Measurements from ENCODE around the gene ACTN3.

Gene ACTN3

DNA sequence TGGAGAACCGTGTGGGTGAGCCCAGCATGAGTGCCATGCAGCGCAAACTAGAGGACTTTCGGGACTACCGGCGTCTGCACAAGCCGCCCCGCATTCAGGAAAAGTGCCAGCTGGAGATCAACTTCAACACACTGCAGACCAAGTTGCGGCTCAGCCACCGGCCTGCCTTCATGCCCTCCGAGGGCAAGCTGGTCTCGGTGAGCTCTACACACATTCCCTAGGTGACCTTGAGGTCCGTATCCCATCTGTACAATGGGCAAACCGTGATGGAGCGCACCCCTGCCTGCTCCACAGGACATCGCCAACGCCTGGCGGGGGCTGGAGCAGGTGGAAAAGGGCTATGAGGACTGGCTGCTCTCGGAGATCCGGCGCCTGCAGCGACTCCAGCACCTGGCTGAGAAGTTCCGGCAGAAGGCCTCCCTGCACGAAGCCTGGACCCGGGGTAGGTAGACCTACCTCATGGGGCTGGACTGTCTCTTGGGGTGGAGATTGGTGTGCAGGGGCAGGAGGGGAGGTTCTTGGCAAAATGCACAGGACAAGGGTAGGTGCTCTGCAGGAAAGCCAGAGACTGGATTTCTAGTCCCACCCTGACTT lies 11.1 kb downstream of the ACTN3 start:
- TF ChIP-seq, protein P1, sequence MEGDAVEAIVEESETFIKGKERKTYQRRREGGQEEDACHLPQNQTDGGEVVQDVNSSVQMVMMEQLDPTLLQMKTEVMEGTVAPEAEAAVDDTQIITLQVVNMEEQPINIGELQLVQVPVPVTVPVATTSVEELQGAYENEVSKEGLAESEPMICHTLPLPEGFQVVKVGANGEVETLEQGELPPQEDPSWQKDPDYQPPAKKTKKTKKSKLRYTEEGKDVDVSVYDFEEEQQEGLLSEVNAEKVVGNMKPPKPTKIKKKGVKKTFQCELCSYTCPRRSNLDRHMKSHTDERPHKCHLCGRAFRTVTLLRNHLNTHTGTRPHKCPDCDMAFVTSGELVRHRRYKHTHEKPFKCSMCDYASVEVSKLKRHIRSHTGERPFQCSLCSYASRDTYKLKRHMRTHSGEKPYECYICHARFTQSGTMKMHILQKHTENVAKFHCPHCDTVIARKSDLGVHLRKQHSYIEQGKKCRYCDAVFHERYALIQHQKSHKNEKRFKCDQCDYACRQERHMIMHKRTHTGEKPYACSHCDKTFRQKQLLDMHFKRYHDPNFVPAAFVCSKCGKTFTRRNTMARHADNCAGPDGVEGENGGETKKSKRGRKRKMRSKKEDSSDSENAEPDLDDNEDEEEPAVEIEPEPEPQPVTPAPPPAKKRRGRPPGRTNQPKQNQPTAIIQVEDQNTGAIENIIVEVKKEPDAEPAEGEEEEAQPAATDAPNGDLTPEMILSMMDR (IDR thresholded peaks at IDR 0.05; ENCODE audit: extremely low read depth, insufficient read depth, missing control alignments), result no peak
- no peak for DNase-seq (ENCODE audit: low spot score)
- in situ Hi-C loops (cut with MboI; ENCODE audit: low pct_unique_long_range_greater_than_20kb, low sequenced_read_pairs, unreplicated experiment), result loop anchor here (25.0 kb wide), 1 partner anchor 279 kb away; the partner anchor contains the start of gene RCE1

DNA sequence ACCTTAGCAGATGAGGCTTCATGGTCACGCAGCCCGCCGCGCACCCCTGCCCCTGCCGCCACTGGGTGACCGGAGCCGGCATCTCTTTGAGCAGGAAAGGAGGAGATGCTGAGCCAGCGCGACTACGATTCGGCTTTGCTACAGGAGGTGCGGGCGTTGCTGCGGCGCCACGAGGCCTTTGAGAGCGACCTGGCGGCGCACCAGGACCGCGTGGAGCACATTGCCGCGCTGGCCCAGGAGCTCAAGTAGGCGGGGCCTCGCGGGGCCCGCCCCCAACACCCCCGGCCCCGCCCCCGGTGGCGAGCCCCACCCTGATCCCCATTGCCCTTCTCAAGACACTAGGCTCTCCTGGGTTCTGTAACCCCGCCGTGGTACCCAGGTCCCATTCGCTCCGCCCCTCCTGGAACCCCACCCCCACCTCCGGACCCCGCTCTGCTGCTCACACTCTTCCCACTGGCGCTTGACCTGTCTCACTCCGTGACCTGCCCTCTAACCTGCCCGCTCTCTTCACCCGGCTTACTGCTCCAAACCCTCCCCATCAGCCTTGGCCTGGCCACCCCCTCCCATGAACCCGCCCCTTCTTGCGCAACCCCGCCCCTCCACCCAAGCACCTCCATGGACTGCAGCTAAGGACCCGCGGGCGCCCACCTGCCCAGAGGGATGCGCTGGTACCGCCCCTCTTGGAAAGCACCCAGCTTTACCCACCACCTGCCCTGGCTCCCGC lies 12.6 kb downstream of the ACTN3 start:
- TF ChIP-seq, protein P1 (IDR thresholded peaks at IDR 0.05; ENCODE audit: extremely low read depth, insufficient read depth, missing control alignments), result no peak
- in situ Hi-C loops (cut with MboI; ENCODE audit: low pct_unique_long_range_greater_than_20kb, low sequenced_read_pairs, unreplicated experiment), result loop anchor here (25.0 kb wide), 1 partner anchor 278 kb away; the partner anchor contains the start of gene RCE1
- DNase-seq (ENCODE audit: low spot score), result no peak

DNA sequence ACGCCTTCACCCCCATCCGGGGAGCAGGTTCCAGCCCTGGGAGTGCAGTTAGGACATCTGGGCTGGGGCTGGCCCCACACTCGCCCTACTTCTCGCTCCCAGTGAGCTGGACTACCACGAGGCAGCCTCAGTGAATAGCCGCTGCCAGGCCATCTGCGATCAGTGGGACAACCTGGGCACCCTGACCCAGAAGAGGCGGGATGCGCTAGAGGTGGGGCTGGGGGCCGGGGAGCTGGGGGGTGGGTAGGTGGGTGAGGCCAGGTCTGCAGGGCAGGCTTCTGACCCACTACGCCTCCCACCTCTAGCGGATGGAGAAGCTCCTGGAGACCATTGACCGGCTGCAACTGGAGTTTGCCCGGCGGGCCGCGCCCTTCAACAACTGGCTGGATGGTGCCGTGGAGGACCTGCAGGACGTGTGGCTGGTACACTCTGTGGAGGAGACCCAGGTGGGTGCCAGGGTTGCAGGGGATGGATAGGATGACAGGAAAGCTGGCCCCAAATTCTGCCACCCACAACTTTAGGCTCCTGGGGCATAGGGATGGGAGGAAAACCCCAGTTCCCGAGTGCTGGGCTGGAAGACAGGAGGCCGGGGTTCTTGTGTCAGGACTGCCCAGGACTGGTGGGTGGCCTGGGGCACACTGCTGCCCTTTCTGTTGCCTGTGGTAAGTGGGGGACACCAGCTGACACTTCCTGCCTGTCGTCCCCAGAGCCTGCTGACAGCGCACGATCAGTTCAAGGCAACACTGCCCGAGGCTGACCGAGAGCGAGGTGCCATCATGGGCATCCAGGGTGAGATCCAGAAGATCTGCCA lies 13.4 kb downstream of the ACTN3 start:
- no peak for DNase-seq (ENCODE audit: low spot score)
- in situ Hi-C loops (cut with MboI; ENCODE audit: low pct_unique_long_range_greater_than_20kb, low sequenced_read_pairs, unreplicated experiment), result loop anchor here (25.0 kb wide), 1 partner anchor 277 kb away; the partner anchor contains the start of gene RCE1
- TF ChIP-seq, protein P1 (IDR thresholded peaks at IDR 0.05; ENCODE audit: extremely low read depth, insufficient read depth, missing control alignments), result no peak

DNA sequence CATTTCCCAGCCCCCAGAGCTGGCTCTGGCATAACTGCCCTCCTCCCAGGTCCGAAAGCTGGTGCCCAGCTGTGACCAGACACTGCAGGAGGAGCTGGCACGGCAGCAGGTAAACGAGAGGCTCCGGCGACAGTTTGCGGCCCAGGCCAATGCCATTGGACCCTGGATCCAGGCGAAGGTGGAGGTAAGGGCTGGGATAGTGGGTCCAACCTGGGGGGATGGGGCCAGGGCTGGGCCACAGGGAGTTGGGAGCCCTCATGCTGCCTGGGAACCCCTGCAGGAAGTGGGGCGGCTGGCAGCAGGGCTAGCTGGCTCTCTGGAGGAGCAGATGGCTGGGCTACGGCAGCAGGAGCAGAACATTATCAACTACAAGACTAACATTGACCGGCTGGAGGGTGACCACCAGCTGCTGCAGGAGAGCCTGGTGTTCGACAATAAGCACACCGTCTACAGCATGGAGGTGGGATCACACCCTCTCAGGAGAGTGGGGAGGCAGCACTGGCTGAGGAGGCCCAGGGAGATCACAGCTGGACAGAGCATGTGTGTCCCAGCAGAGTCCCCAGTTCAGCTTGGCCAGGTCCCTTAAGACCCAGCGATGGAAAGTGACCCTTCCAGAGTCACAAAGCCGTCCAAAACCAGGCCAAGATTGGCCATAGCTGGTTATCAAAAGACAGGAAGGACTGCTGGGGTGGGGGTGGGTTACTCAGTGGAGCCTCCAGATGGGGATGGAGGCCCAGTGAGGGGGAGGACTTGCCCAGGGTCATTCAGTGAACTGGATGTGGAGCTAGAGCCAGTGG lies 14.7 kb downstream of the ACTN3 start:
- in situ Hi-C loops (cut with MboI; ENCODE audit: low pct_unique_long_range_greater_than_20kb, low sequenced_read_pairs, unreplicated experiment), result loop anchor here (25.0 kb wide), 1 partner anchor 276 kb away; the partner anchor contains the start of gene RCE1
- DNase-seq (ENCODE audit: low spot score), result no peak
- TF ChIP-seq, protein P1 (IDR thresholded peaks at IDR 0.05; ENCODE audit: extremely low read depth, insufficient read depth, missing control alignments), result no peak

DNA sequence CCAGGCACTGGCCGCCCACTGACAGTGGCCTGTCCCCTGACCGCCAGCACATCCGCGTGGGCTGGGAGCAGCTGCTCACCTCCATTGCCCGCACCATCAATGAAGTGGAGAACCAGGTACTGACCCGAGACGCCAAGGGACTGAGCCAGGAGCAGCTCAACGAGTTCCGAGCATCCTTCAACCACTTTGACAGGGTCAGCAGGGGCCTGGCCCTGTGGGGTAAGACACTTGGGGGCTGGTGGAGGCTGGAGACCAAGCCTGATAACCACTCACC lies 15.2 kb downstream of the ACTN3 start:
- TF ChIP-seq, protein P1 (IDR thresholded peaks at IDR 0.05; ENCODE audit: extremely low read depth, insufficient read depth, missing control alignments), result no peak
- DNase-seq (ENCODE audit: low spot score), result no peak
- in situ Hi-C loops (cut with MboI; ENCODE audit: low pct_unique_long_range_greater_than_20kb, low sequenced_read_pairs, unreplicated experiment), result loop anchor here (25.0 kb wide), 1 partner anchor 275 kb away; the partner anchor contains the start of gene RCE1

DNA sequence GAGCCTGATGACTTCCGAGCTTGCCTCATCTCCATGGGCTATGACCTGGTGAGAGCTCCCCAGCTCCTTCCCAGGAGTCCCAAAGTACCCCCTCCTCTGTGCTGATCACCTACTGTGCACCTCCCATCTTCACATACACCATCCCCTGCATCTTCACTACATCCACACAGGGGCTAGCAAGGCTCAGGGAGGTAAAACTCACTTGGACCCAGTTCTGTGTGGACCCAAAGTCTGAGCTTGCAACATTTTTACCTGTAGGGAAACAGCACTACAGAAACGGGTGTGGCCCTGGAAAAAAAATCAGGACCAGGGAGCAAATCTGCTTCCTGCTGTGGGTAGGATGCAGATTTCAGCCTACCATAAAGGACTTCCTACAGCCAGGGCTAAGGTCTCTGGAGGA lies 15.6 kb downstream of the ACTN3 start:
- TF ChIP-seq, protein P1 (IDR thresholded peaks at IDR 0.05; ENCODE audit: extremely low read depth, insufficient read depth, missing control alignments), result no peak
- in situ Hi-C loops (cut with MboI; ENCODE audit: low pct_unique_long_range_greater_than_20kb, low sequenced_read_pairs, unreplicated experiment), result loop anchor here (25.0 kb wide), 1 partner anchor 275 kb away; the partner anchor contains the start of gene RCE1
- DNase-seq (ENCODE audit: low spot score), result no peak

All from GM13977 (cell line).